Parathyroid adenoma (tissue), 2 donors: Measurements from ENCODE around the gene CDPF1.

ENCODE experiments used
- H2AFZ ChIP-seq: fragments of 300-600 bp; sonication (generic); one replicate; pipeline ENCODE4 v1.7.0; 2017; ENCODE audit warnings: antibody characterized with exemption, mild to moderate bottlenecking
- H3K27ac ChIP-seq: fragments of 300-600 bp; sonication (generic); one replicate; pipeline ENCODE4 v1.7.0; 2017
- H3K27me3 ChIP-seq: fragments of 300-600 bp; sonication (generic); one replicate; pipeline ENCODE4 v1.7.0; 2017; ENCODE audit warnings: low read length; ENCODE audit not compliant: control insufficient read depth, insufficient read depth
- H3K36me3 ChIP-seq: fragments of 300-600 bp; sonication (generic); one replicate; pipeline ENCODE4 v1.7.0; 2017; ENCODE audit warnings: low read length; ENCODE audit not compliant: control insufficient read depth, insufficient read depth
- H3K4me1 ChIP-seq: fragments of 300-600 bp; sonication (generic); one replicate; pipeline ENCODE4 v1.7.0; 2017; ENCODE audit warnings: control low read depth
- H3K4me2 ChIP-seq: fragments of 300-600 bp; sonication (generic); one replicate; pipeline ENCODE4 v1.7.0; 2017; ENCODE audit warnings: low read length
- H3K4me3 ChIP-seq: fragments of 300-600 bp; sonication (generic); one replicate; pipeline ENCODE4 v1.7.0; 2017; ENCODE audit warnings: low read depth, low read length
- H3K79me2 ChIP-seq: fragments of 300-600 bp; sonication (generic); one replicate; pipeline ENCODE4 v1.7.0; 2017; ENCODE audit warnings: control low read depth
- H3K9ac ChIP-seq: fragments of 300-600 bp; sonication (generic); one replicate; pipeline ENCODE4 v1.7.0; 2017; ENCODE audit warnings: mild to moderate bottlenecking
- H3K9me3 ChIP-seq: fragments of 300-600 bp; sonication (generic); one replicate; pipeline ENCODE4 v1.7.0; 2017; ENCODE audit warnings: low read length; ENCODE audit not compliant: control insufficient read depth
- CTCF ChIP-seq: fragments of 300-600 bp; sonication (generic); IDR thresholded peaks from one replicate; pipeline ENCODE4 v1.7.0; 2017; ENCODE audit warnings: antibody characterized with exemption, mild to moderate bottlenecking
- donor health status: primary hyperparathyroidism.

CDPF1 gene

GRCh38 chr22:46287873-46288751 is 38.0 kb upstream of the CDPF1 start:
- Histone ChIP-seq H3K4me2 (no peak overlapping the region), H3K4me3 (no peak overlapping the region), H3K27me3 (no peaks in the 10 kb centered on the region), H3K27ac (peak overlapping the region; percentile 11), H3K9ac (no peak overlapping the region), H3K9me3 (no peaks in the 10 kb centered on the region), H3K79me2 (no peaks in the 10 kb centered on the region), H3K4me1 (no peaks in the 10 kb centered on the region), H2AFZ (no peak overlapping the region), H3K36me3 (no peaks in the 10 kb centered on the region)
- TF ChIP-seq CTCF: no peak

GRCh38 chr22:46286941-46287872 is 37.1 kb upstream of the CDPF1 start:
- Histone ChIP-seq H3K79me2 (no peaks in the 10 kb centered on the region), H3K4me3 (no peak overlapping the region), H3K4me1 (no peaks in the 10 kb centered on the region), H3K36me3 (no peaks in the 10 kb centered on the region), H2AFZ (no peak overlapping the region), H3K4me2 (no peak overlapping the region), H3K27ac (peak overlapping the region; percentile 11), H3K9ac (no peak overlapping the region), H3K27me3 (no peaks in the 10 kb centered on the region), H3K9me3 (no peaks in the 10 kb centered on the region)
- no peak for TF ChIP-seq CTCF

DNA sequence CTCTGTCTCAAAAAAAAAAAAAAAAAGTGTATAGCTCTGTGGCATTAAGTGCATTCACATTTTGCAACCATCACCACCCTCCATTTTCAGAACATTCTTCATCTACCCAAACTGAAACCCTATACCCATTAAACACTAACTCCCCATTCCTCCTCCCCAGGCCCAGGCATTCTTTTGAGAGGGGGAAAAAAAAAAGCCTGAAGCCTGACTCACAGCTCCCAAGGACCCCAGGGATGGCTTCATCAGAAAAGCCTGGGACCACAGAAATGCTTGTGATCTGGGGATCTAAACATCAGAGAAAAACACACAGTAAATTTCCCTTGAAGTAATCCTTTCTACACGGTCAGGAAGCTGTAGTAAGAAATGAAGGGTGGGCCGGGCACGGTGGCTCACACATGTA is 35.9 kb upstream of the CDPF1 start:
- no peak for TF ChIP-seq CTCF
- Histone ChIP-seq H3K27me3 (no peaks in the 10 kb centered on the region), H3K36me3 (no peaks in the 10 kb centered on the region)

DNA sequence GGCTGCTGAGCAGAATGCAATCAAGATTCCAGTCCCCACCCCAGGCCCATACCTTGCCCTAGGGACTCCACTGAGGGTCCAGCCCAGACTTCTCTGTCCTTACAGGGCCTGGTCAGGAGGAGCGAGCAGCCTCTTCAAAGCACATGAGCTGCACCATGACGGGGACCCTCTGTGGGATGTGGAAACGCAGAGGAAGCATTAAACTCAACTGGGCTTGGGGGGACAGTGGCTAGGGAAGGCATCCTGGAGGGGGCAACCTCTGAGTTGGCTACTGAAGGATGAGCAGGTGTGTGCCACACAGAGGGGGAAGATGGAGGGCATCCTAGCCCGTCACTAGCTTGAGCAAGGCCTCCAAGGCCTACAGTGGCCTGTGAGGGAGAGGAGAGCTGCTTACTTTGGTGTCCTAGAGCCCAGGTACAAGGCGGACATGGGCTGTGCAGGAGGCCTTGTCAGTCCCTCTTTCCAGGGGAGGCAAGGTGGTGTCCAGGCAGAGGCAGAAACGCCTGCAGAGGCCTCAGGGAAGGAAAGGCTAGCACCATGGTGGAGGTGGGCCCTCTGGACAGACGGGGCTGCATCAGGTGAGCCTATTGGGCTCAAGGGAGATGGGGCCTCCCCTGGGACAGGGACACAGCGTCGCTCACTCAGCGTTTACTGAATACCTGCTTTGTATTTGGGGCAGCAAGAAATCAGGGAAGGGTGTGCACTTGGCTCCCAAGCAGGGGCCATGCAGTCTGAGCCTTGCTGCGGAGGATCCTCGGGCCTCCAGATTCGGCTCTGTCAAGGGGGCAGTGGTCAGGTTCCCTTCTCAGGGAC is 32.0 kb upstream of the CDPF1 start:
- Histone ChIP-seq H3K4me2 (no peak overlapping the region), H2AFZ (no peak overlapping the region), H3K79me2 (no peaks in the 10 kb centered on the region), H3K27me3 (no peaks in the 10 kb centered on the region), H3K9ac (no peak overlapping the region), H3K4me1 (no peaks in the 10 kb centered on the region), H3K4me3 (no peak overlapping the region), H3K36me3 (no peaks in the 10 kb centered on the region), H3K27ac (no peak overlapping the region), H3K9me3 (no peaks in the 10 kb centered on the region)
- TF ChIP-seq CTCF: no peak

More for the DNA sequence above, 35.9 kb upstream of the CDPF1 start:
- no peak overlapping the region for H3K4me3 ChIP-seq
- H3K9ac ChIP-seq: no peak overlapping the region
- H3K27ac ChIP-seq: no peak overlapping the region
- H2AFZ ChIP-seq: no peak overlapping the region
- no peak overlapping the region for H3K4me2 ChIP-seq
- H3K79me2 ChIP-seq: no peaks in the 10 kb centered on the region
- H3K4me1 ChIP-seq: no peaks in the 10 kb centered on the region
- no peaks in the 10 kb centered on the region for H3K9me3 ChIP-seq
